GM21528 (cell line): ENCODE data around the gene TIGD2.

Experiments used
- ATAC-seq: cut with Tn5 transposase; IDR thresholded peaks from one replicate; pipeline ENCODE4 v1.9.1; 2021; ENCODE audit warnings: mild to moderate bottlenecking, moderate library complexity; ENCODE audit not compliant: unreplicated experiment, low FRiP score

Gene TIGD2

GRCh38 chr4:89158884-89159503 is 47.7 kb downstream of the TIGD2 start:
- ATAC-seq = no peak

- no peak for ATAC-seq
These were observed 49.5 kb downstream of the TIGD2 start for GRCh38 chr4:89160806-89161205.

- ATAC-seq = no peak
These were observed 50.5 kb downstream of the TIGD2 start for GRCh38 chr4:89161841-89162240.

DNA sequence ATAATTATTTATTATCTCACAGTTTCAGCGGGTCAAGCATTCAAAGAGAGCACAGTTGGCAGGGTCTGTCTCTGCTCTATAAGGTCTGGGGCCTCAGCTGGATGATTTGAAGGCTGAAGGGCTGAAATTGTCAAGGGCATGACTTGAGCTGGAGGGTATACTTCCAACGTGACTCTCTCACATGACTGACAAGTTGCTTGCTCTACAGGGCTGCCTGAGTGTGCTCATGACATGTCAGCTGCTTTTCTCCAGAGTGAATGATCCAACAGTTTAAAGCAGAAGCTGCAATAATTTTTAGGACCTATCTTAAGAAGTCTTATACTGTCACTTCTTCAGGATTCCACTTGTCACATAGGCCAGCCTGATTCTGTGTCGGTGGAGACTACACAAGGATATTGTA is 51.2 kb downstream of the TIGD2 start:
- ATAC-seq = no peak

DNA sequence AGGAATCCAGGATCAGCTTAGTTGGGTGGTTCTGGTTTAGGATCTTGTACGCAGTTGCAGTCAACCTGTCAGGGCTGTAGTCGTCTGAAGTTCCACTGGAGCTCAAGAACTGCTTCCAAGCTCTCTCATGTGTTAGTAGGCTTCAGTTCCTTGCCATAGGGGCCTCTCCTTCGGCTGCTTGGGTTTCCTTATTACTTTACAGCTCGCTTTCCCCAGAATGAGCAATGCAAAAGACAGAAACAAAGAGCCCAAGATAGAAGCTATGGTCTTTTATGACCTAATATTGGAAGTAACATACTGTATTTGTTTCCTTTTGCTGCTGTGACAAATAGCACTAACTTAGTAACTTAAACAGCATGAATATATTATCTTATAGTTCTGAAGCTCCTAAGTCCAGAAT is 51.7 kb downstream of the TIGD2 start:
- ATAC-seq = no peak

DNA sequence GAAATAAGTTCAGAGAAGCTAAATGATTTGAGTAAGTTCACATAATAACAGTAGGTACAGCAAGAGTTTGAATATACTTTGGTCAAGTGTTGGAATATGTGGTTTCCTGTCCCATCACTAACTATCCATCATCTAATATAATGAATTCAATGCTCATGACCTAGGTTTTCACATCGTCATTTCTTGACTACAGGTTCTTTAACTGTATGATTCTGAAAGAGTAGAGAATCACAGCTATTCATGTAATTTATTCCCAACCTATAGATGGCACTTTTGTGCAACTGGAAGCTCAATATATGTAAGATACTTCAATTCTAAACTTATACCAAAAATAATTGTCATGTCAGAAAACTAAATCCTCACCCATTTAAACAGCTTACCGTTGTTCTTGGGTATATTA is 53.1 kb downstream of the TIGD2 start:
- ATAC-seq = no peak
